Gastrocnemius medialis (tissue), 4 donors: ENCODE results near the gene LDLRAP1. TPM values are rescaled to one million over a fixed set of nuclear protein-coding genes. Genes with fewer than 3 reads are reported as not detected.

Source experiments
- ATAC-seq, 2 donors: fragments of 150-250 bp; one replicate each; pipeline ENCODE4 v1.9.1; 2016
- DNase-seq, 2 donors: peaks; one replicate each; pipeline ENCODE4 v3.0.0-alpha.2; 2019
- H3K27ac ChIP-seq, 4 donors: fragments of 200-600 bp; sonication (generic); 1 replicate in 1 of 4; 2 replicates in 3 of 4; pipeline ENCODE4 v1.5.1; 2016 to 2018; ENCODE audit warnings: mild to moderate bottlenecking in 2 of 4, moderate library complexity in 1 of 4
- H3K27me3 ChIP-seq, 3 donors: fragments of 200-600 bp; sonication (generic) in 2 of 3; 1 replicate in 1 of 3; 2 replicates in 2 of 3; pipeline versions ENCODE4 v1.5.1 to v1.6.0; 2016 to 2019; ENCODE audit warnings: mild to moderate bottlenecking in 1 of 3, moderate library complexity in 1 of 3
- H3K36me3 ChIP-seq, 2 donors: fragments of 200-600 bp; sonication (generic) in 1 of 2; one replicate each; pipeline ENCODE4 v1.5.1; 2017 to 2018
- H3K4me1 ChIP-seq, 2 donors: fragments of 200-600 bp; sonication (generic) in 1 of 2; one replicate each; pipeline ENCODE4 v1.5.1; 2016 to 2017; ENCODE audit warnings: mild to moderate bottlenecking in 2 of 2
- H3K4me3 ChIP-seq, 4 donors: fragments of 200-600 bp; sonication (generic) in 3 of 4; 1 replicate in 1 of 4; 2 replicates in 3 of 4; pipeline ENCODE4 v1.5.1; 2016 to 2019; ENCODE audit warnings: mild to moderate bottlenecking in 2 of 4
- H3K9me3 ChIP-seq, 3 donors: fragments of 200-600 bp; sonication (generic) in 2 of 3; 1 replicate in 1 of 3; 2 replicates in 2 of 3; pipeline ENCODE4 v1.5.1; 2016 to 2019
- CTCF ChIP-seq, 5 experiments: fragments of 450-650 bp in 3 of 5; fragments of 200-600 bp in 2 of 5; sonication (generic) in 2 of 5; IDR thresholded peaks in 4 of 5; conservative IDR thresholded peaks in 1 of 5; 1 replicate in 4 of 5; 2 replicates in 1 of 5; pipeline ENCODE4 v1.5.1; 2016 to 2019; ENCODE audit warnings: antibody characterized with exemption in 5 of 5, mild to moderate bottlenecking in 3 of 5, moderate library complexity in 3 of 5
- POLR2A ChIP-seq, 2 donors: fragments of 450-650 bp; IDR thresholded peaks; one replicate each; pipeline ENCODE4 v1.6.1; 2017; ENCODE audit warnings: antibody characterized with exemption in 2 of 2, mild to moderate bottlenecking in 2 of 2, moderate library complexity in 2 of 2
- in situ Hi-C, 4 donors: fragments of 200-750 bp; cut with MboI; loops; one replicate each; pipeline versions ENCODE4 v1.15.0 to v1.8.0; 2017; ENCODE audit warnings: low sequenced_read_pairs in 4 of 4
- intact Hi-C: fragments of 100-400 bp; cut with DNase I; formaldehyde crosslinking; loops from one replicate; pipeline ENCODE4 v1.15.1; 2023; ENCODE audit warnings: low total_unique reads
- total RNA-seq, 4 donors: library from RNA; depleted of rRNA; stranded (reverse); fragments of >200 nt; gene quantifications; one replicate each; pipeline versions ENCODE4 v1.1.0 to v1.2.3, GENCODE V29; 2016

Gene LDLRAP1
- total RNA-seq, 4 donors from 2014 or later, result 10.0 to 17.9 (median 14.2) TPM

- in situ Hi-C loops, result loop anchor here (5.0 to 25.0 kb wide), 3 partner anchors 125 to 190 kb away; partner anchors contain the start of gene SELENON (in 1 of the 4)
- H3K27ac ChIP-seq, result no peak overlapping the region
- intact Hi-C loops, result no loop called here
- H3K9me3 ChIP-seq, result no peaks in the 10 kb centered on the region
- H3K4me3 ChIP-seq, result no peak overlapping the region
- ATAC-seq (no peak), DNase-seq (no peak)
- H3K36me3 ChIP-seq, result no peaks in the 10 kb centered on the region
- no peaks in the 10 kb centered on the region for H3K27me3 ChIP-seq
- peaks cover 5 to 6% of the 10 kb centered on the region in 2 donors for H3K4me1 ChIP-seq
- no peak for TF ChIP-seq CTCF (IDR thresholded peaks at IDR 0.05 in 4 of 5, conservative IDR thresholded peaks at IDR 0.05 in 1 of 5)
- no peak for TF ChIP-seq POLR2A (IDR thresholded peaks at IDR 0.05)
Measured at GRCh38 chr1:25612421-25612820, 69.0 kb downstream of the LDLRAP1 start.

GRCh38 chr1:25613091-25613490 lies 69.7 kb downstream of the LDLRAP1 start:
- Histone ChIP-seq H3K4me1 (peaks cover 7 to 8% of the 10 kb centered on the region in 2 donors), H3K36me3 (no peaks in the 10 kb centered on the region), H3K9me3 (no peaks in the 10 kb centered on the region), H3K27ac (no peak overlapping the region), H3K4me3 (no peak overlapping the region), H3K27me3 (no peaks in the 10 kb centered on the region)
- in situ Hi-C loops (loop anchor here (5.0 to 25.0 kb wide), 3 partner anchors 124 to 189 kb away; partner anchors contain the start of gene SELENON (in 1 of the 4)), intact Hi-C loops (no loop called here)
- ATAC-seq (no peak), DNase-seq (no peak)
- TF ChIP-seq CTCF (IDR thresholded peaks at IDR 0.05 in 4 of 5, conservative IDR thresholded peaks at IDR 0.05 in 1 of 5) (no peak), POLR2A (IDR thresholded peaks at IDR 0.05) (no peak)

GRCh38 chr1:25614501-25615171 lies 71.2 kb downstream of the LDLRAP1 start:
- H3K4me1 ChIP-seq, result peaks cover 20 to 21% of the 10 kb centered on the region in 2 donors
- H3K27ac ChIP-seq, result no peak overlapping the region
- in situ Hi-C loops, result loop anchor here (5.0 to 25.0 kb wide), 3 partner anchors 123 to 188 kb away; partner anchors contain the start of gene SELENON (in 1 of the 4)

GRCh38 chr1:25615172-25615541 lies 71.8 kb downstream of the LDLRAP1 start:
- H3K4me1 ChIP-seq, result peaks cover 20 to 26% of the 10 kb centered on the region in 2 donors
- in situ Hi-C loops (loop anchor here in 1 of 4 donors (25.0 kb wide), 1 partner anchor 122 kb away; no protein-coding TSS in a partner anchor), intact Hi-C loops (no loop called here)
- TF ChIP-seq CTCF (IDR thresholded peaks at IDR 0.05 in 4 of 5, conservative IDR thresholded peaks at IDR 0.05 in 1 of 5) (no peak), POLR2A (IDR thresholded peaks at IDR 0.05) (no peak)
- H3K27ac ChIP-seq, result peak overlapping the region in 2 of 4 donors; percentile 18 to 84
- no peak overlapping the region for H3K4me3 ChIP-seq
- DNase-seq (no peak), ATAC-seq (no peak)
- H3K9me3 ChIP-seq, result no peaks in the 10 kb centered on the region
- no peaks in the 10 kb centered on the region for H3K27me3 ChIP-seq
- no peaks in the 10 kb centered on the region for H3K36me3 ChIP-seq

More at GRCh38 chr1:25614501-25615171, 71.2 kb downstream of the LDLRAP1 start:
- TF ChIP-seq CTCF (IDR thresholded peaks at IDR 0.05 in 4 of 5, conservative IDR thresholded peaks at IDR 0.05 in 1 of 5) (no peak), POLR2A (IDR thresholded peaks at IDR 0.05) (no peak)
- Histone ChIP-seq H3K36me3 (no peaks in the 10 kb centered on the region), H3K4me3 (no peak overlapping the region), H3K27me3 (no peaks in the 10 kb centered on the region), H3K9me3 (no peaks in the 10 kb centered on the region)
- DNase-seq (no peak), ATAC-seq (no peak)
- intact Hi-C loops, result no loop called here
